Activated CD4-positive, alpha-beta memory T cell treated with anti-CD3 and anti-CD28 coated beads for 36 hours (primary cell): ENCODE results near the gene ABHD4. TPM values are rescaled to one million over a fixed set of nuclear protein-coding genes. Genes with fewer than 3 reads are reported as not detected.
"Not testable (repeated sequence)": the region's sequence is repeated elsewhere in the genome, so short reads cannot be mapped to it uniquely, and the experiment has no call there.

Source experiments
- CTCF ChIA-PET: fragments of 350-600 bp; sonication (Branson Sonifier 250); formaldehyde crosslinking; loops from one replicate; lab custom pipeline; 2021; ENCODE audit warnings: antibody characterized with exemption, inconsistent platforms; lab: Charles Lee
- POLR2A ChIA-PET: fragments of 350-600 bp; sonication (Branson Sonifier 250); formaldehyde crosslinking; loops from one replicate; lab custom pipeline; 2021; ENCODE audit warnings: antibody characterized with exemption; lab: Charles Lee
- DNase-seq: peaks from one replicate; pipeline ENCODE4 v3.0.0-alpha.2; 2020
- H3K27ac Mint-ChIP-seq: one replicate; pipeline ENCODE4 v1.8.0; 2021; ENCODE audit warnings: mixed read lengths
- H3K27me3 Mint-ChIP-seq: one replicate; pipeline ENCODE4 v1.8.0; 2021; ENCODE audit warnings: mixed read lengths
- H3K36me3 Mint-ChIP-seq: one replicate; pipeline ENCODE4 v1.8.0; 2021; ENCODE audit warnings: mixed read lengths
- H3K4me1 Mint-ChIP-seq: one replicate; pipeline ENCODE4 v1.8.0; 2021; ENCODE audit warnings: low read depth, mixed read lengths
- H3K4me3 Mint-ChIP-seq: one replicate; pipeline ENCODE4 v1.8.0; 2021; ENCODE audit warnings: mild to moderate bottlenecking, mixed read lengths
- H3K9me3 Mint-ChIP-seq: one replicate; pipeline ENCODE4 v1.8.0; 2021; ENCODE audit warnings: mixed read lengths
- intact Hi-C: fragments of 100-400 bp; cut with micrococcal nuclease; formaldehyde crosslinking; loops from one replicate; pipeline ENCODE4 v1.15.1; 2023
- total RNA-seq, 2 experiments: library from RNA; stranded (reverse); gene quantifications; one replicate each; pipeline ENCODE4 v1.2.3, GENCODE V29; 2021

ABHD4 gene
- total RNA-seq, 2 experiments from 2014 or later: 10.0 to 13.6 TPM

GRCh38 chr14:22570132-22570949, 27.8 kb upstream of the ABHD4 start:
- CTCF ChIA-PET: interaction anchor here (0.6 to 8.1 kb wide), 138 partner anchors 10 to 945 kb away, joined by 3 to 273 read pairs (median 6); partner anchors contain the start of genes ABHD4, AJUBA, CDH24 and DAD1
- peak overlapping the region; percentile 99 for H3K27ac Mint-ChIP-seq
- intact Hi-C loops: loop anchor here (1.0 to 5.0 kb wide), 10 partner anchors 13 to 652 kb away; partner anchors contain the start of genes DAD1, OR6J1 and OXA1L
- DNase-seq: peak; percentile 91
- H3K27me3 Mint-ChIP-seq: no peaks in the 10 kb centered on the region
- H3K4me3 Mint-ChIP-seq: peak overlapping the region; percentile 80
- H3K9me3 Mint-ChIP-seq: no peaks in the 10 kb centered on the region
- peaks cover 74% of the 10 kb centered on the region for H3K4me1 Mint-ChIP-seq
- POLR2A ChIA-PET: interaction anchor here (0.6 to 7.7 kb wide), 27 partner anchors 10 to 895 kb away, joined by 3 to 98 read pairs (median 4); partner anchors contain the start of gene DAD1
- peaks cover 68% of the 10 kb centered on the region for H3K36me3 Mint-ChIP-seq

GRCh38 chr14:22572562-22573058, 25.5 kb upstream of the ABHD4 start:
- ChIA-PET CTCF (interaction anchor here (0.6 to 8.1 kb wide), 16 partner anchors 12 to 837 kb away, joined by 3 to 273 read pairs (median 4); partner anchors contain the start of gene DAD1), POLR2A (interaction anchor here (1.0 to 5.7 kb wide), 2 partner anchors 16 kb away, joined by 4 to 45 read pairs; partner anchors contain the start of gene DAD1)
- Mint-ChIP-seq H3K9me3 (no peaks in the 10 kb centered on the region), H3K27ac (peak overlapping the region; percentile 40), H3K27me3 (no peaks in the 10 kb centered on the region), H3K4me1 (peaks cover 66% of the 10 kb centered on the region), H3K4me3 (no peak overlapping the region), H3K36me3 (peaks cover 61% of the 10 kb centered on the region)
- intact Hi-C loops: loop anchor here (5.0 kb wide), 2 partner anchors 195 to 350 kb away; partner anchors contain the start of gene OXA1L
- DNase-seq: no peak

DNA sequence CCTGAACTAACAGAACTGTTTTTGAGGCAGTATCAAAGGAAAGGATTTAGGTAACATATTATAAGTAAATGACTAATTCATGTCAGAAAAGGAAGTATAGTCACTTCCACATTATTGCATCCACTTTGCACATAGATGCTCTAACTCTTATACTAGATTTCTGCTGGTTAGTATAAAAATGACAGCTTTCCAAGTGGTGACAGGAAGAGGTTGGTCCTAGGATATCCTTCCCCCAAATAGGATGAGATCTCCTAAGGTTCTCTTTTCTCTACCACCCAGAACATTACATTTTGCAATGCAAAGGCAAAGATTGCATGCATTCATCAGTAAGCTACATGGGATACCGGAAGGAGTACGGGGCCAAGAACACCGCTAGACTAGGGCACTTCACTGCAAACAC, 24.3 kb upstream of the ABHD4 start:
- H3K4me1 Mint-ChIP-seq: peaks cover 63% of the 10 kb centered on the region
- no peak overlapping the region for H3K4me3 Mint-ChIP-seq
- no peak for DNase-seq
- H3K36me3 Mint-ChIP-seq: peaks cover 57% of the 10 kb centered on the region
- H3K27me3 Mint-ChIP-seq: no peaks in the 10 kb centered on the region
- POLR2A ChIA-PET: interaction anchor here (0.5 to 5.7 kb wide), 2 partner anchors 15 to 66 kb away, joined by 3 to 45 read pairs; partner anchors contain the start of gene DAD1
- intact Hi-C loops: loop anchor here (5.0 kb wide), 2 partner anchors 193 to 352 kb away; partner anchors contain the start of gene OXA1L
- CTCF ChIA-PET: interaction anchor here (1.1 to 5.8 kb wide), 4 partner anchors 17 to 279 kb away, joined by 3 to 119 read pairs (median 5); no protein-coding TSS in a partner anchor
- no peak overlapping the region for H3K27ac Mint-ChIP-seq
- no peaks in the 10 kb centered on the region for H3K9me3 Mint-ChIP-seq

DNA sequence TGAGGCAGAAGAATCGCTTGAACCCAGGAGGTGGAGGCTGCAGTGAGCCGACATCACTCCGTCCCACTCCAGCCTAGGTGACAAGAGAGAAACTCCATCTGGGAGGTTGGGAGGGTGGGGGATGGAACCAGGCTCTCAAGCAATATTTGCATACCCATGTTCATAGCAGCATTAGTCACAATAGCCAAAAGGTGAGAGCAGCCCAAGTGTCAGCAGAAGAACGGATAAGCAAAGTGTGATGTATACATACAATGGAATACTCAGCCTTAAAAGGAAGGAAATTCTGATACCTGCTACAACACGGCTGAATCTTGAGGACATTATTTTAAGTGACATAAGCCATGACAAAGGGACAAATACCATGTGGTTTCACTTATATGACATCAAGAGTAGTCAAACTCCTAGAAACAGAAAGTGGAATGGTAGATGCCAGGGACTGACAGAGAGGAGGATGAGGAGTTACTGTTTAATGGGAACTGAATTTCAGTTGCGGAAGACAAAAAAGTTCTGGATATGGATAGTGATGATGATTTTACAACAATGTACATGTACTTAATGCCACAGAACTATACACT, 20.7 kb upstream of the ABHD4 start:
- intact Hi-C loops: no loop called here
- H3K27me3 Mint-ChIP-seq: no peaks in the 10 kb centered on the region
- ChIA-PET CTCF (no interaction called here), POLR2A (no interaction called here)
- no peaks in the 10 kb centered on the region for H3K9me3 Mint-ChIP-seq
- H3K27ac Mint-ChIP-seq: no peak overlapping the region
- peaks cover 49% of the 10 kb centered on the region for H3K36me3 Mint-ChIP-seq
- no peak overlapping the region for H3K4me3 Mint-ChIP-seq
- no peak for DNase-seq
- peaks cover 64% of the 10 kb centered on the region for H3K4me1 Mint-ChIP-seq

DNA sequence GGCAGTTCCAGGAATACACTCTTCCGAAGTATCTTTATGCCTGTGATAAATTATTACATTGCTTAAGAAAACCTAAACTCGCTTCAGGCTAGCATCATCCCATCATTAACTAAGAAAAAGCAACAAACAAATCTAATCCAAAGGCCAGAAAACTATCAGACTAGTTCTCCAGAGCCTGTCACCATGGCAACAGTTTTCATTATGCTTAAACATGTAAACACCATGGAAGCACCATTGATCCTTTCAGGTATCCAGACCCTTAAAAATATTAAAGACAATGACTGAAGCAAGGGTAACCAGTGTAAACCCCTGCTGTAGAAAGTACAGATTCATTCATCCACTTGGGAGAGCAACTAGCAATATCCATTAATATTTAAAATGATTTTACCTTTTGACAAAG, 18.9 kb upstream of the ABHD4 start:
- H3K9me3 Mint-ChIP-seq: no peaks in the 10 kb centered on the region
- no peaks in the 10 kb centered on the region for H3K27me3 Mint-ChIP-seq
- H3K36me3 Mint-ChIP-seq: peaks cover 44% of the 10 kb centered on the region
- ChIA-PET POLR2A (interaction anchor here (0.7 to 1.1 kb wide), 2 partner anchors 9 to 256 kb away, joined by 3 to 5 read pairs; no protein-coding TSS in a partner anchor), CTCF (interaction anchor here (1.3 to 4.7 kb wide), 2 partner anchors 9 to 244 kb away, joined by 4 to 33 read pairs; no protein-coding TSS in a partner anchor)
- DNase-seq: no peak
- no peak overlapping the region for H3K4me3 Mint-ChIP-seq
- no peak overlapping the region for H3K27ac Mint-ChIP-seq
- peaks cover 68% of the 10 kb centered on the region for H3K4me1 Mint-ChIP-seq
- intact Hi-C loops: no loop called here

- H3K27ac Mint-ChIP-seq: no peak overlapping the region
- no peak for DNase-seq
- H3K27me3 Mint-ChIP-seq: no peaks in the 10 kb centered on the region
- H3K4me1 Mint-ChIP-seq: peaks cover 70% of the 10 kb centered on the region
- ChIA-PET CTCF (interaction anchor here (1.0 to 4.7 kb wide), 2 partner anchors 9 to 19 kb away, joined by 3 to 33 read pairs; no protein-coding TSS in a partner anchor), POLR2A (interaction anchor here (0.6 kb wide), 1 partner anchor 9 kb away, joined by 4 read pairs; no protein-coding TSS in a partner anchor)
- H3K36me3 Mint-ChIP-seq: peaks cover 40% of the 10 kb centered on the region
- no peaks in the 10 kb centered on the region for H3K9me3 Mint-ChIP-seq
- no peak overlapping the region for H3K4me3 Mint-ChIP-seq
- intact Hi-C loops: loop anchor here (10.0 kb wide), 1 partner anchor 1125 kb away; the partner anchor contains the start of gene CHD8
Observed at GRCh38 chr14:22579881-22580280, 18.2 kb upstream of the ABHD4 start.

GRCh38 chr14:22580625-22581024, 17.5 kb upstream of the ABHD4 start:
- Mint-ChIP-seq H3K4me3 (no peak overlapping the region), H3K27ac (no peak overlapping the region), H3K27me3 (no peaks in the 10 kb centered on the region), H3K4me1 (peaks cover 76% of the 10 kb centered on the region), H3K36me3 (peaks cover 43% of the 10 kb centered on the region), H3K9me3 (no peaks in the 10 kb centered on the region)
- intact Hi-C loops: loop anchor here (10.0 kb wide), 1 partner anchor 1126 kb away; the partner anchor contains the start of gene CHD8
- CTCF ChIA-PET: interaction anchor here (1.0 to 4.7 kb wide), 2 partner anchors 10 to 19 kb away, joined by 3 to 33 read pairs; no protein-coding TSS in a partner anchor
- DNase-seq: no peak
- POLR2A ChIA-PET: no interaction called here

DNA sequence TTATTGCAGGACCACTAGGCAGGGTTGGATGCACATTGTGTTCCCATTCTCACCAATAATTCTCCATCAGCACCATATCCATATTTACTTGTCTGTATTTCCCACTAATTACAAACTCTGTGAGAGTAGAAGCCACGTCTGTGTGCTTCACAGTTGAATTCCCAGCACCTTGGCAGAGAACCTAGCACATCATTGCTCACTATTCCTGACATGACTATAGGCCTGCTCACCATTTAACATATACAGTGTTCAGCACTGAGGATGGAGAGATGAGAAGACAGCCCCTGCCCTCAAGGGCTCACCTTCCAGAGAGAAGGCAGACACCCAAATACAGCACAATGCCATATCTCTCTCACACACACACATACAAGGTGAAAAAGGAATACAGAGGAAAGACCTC, 14.1 kb upstream of the ABHD4 start:
- Mint-ChIP-seq H3K9me3 (no peaks in the 10 kb centered on the region), H3K4me3 (peak overlapping the region; percentile 31), H3K27ac (peak overlapping the region; percentile 75), H3K27me3 (peaks cover 2% of the 10 kb centered on the region), H3K36me3 (peaks cover 51% of the 10 kb centered on the region), H3K4me1 (peaks cover 77% of the 10 kb centered on the region)
- DNase-seq: peak; percentile 50
- intact Hi-C loops: loop anchor here (2.0 to 10.0 kb wide), 2 partner anchors 15 to 1129 kb away; partner anchors contain the start of genes ABHD4 and CHD8
- ChIA-PET CTCF (interaction anchor here (1.0 to 4.5 kb wide), 3 partner anchors 10 to 269 kb away, joined by 3 to 49 read pairs (median 4); no protein-coding TSS in a partner anchor), POLR2A (interaction anchor here (1.1 to 1.6 kb wide), 2 partner anchors 14 to 23 kb away, joined by 3 to 5 read pairs; no protein-coding TSS in a partner anchor)

- Mint-ChIP-seq H3K4me1 (peaks cover 80% of the 10 kb centered on the region), H3K9me3 (no peaks in the 10 kb centered on the region), H3K4me3 (peak overlapping the region; percentile 99), H3K36me3 (peaks cover 42% of the 10 kb centered on the region), H3K27ac (peak overlapping the region; percentile 100), H3K27me3 (peaks cover 5% of the 10 kb centered on the region)
- CTCF ChIA-PET: interaction anchor here (1.7 to 5.1 kb wide), 5 partner anchors 13 to 66 kb away, joined by 4 to 52 read pairs (median 37); partner anchors contain the start of gene ABHD4
- DNase-seq: no peak
- POLR2A ChIA-PET: interaction anchor here (0.6 to 4.5 kb wide), 12 partner anchors 8 to 284 kb away, joined by 3 to 77 read pairs (median 4); partner anchors contain the start of genes ABHD4, LRP10 and OXA1L
- intact Hi-C loops: loop anchor here (5.0 to 10.0 kb wide), 3 partner anchors 65 to 1132 kb away; partner anchors contain the start of gene CHD8
Observed at GRCh38 chr14:22587247-22587646, 10.9 kb upstream of the ABHD4 start.

GRCh38 chr14:22587677-22588422, 10.2 kb upstream of the ABHD4 start:
- H3K4me1 Mint-ChIP-seq: peaks cover 76% of the 10 kb centered on the region
- intact Hi-C loops: loop anchor here (2.0 to 10.0 kb wide), 4 partner anchors 64 to 1133 kb away; partner anchors contain the start of genes CHD8 and RBM23
- H3K36me3 Mint-ChIP-seq: peaks cover 38% of the 10 kb centered on the region
- peak overlapping the region; percentile 99 for H3K4me3 Mint-ChIP-seq
- not testable (repeated sequence) for H3K9me3 Mint-ChIP-seq, H3K27me3 Mint-ChIP-seq
- POLR2A ChIA-PET: interaction anchor here (0.6 to 4.5 kb wide), 20 partner anchors 9 to 1322 kb away, joined by 3 to 77 read pairs (median 4); partner anchors contain the start of genes ABHD4, LRP10, OXA1L and RBM23
- CTCF ChIA-PET: interaction anchor here (0.8 to 5.1 kb wide), 13 partner anchors 12 to 547 kb away, joined by 3 to 82 read pairs (median 11); partner anchors contain the start of gene ABHD4
- peak overlapping the region; percentile 100 for H3K27ac Mint-ChIP-seq
- DNase-seq: peak; percentile 20
